Fibroblast of villous mesenchyme (primary cell): ENCODE data around the gene SVOP. TPM values are rescaled to one million over a fixed set of nuclear protein-coding genes. Genes with fewer than 3 reads are reported as not detected.
"Not testable (repeated sequence)": the region's sequence is repeated elsewhere in the genome, so short reads cannot be mapped to it uniquely, and the experiment has no call there.

Experiments
- DNase-seq: peaks from one replicate; pipeline ENCODE4 v3.0.0-alpha.2; 2010; ENCODE audit warnings: low read depth
- H3K4me3 ChIP-seq: 2 replicates; pipeline ENCODE4 v1.5.1; 2011; ENCODE audit warnings: low read depth, mild to moderate bottlenecking, low read length
- total RNA-seq: library from RNA; depleted of rRNA; stranded (reverse); fragments of >200 nt; gene quantifications from 2 replicates; pipeline ENCODE4 v1.2.3, GENCODE V29; 2012
- TF ChIP-seq, protein P1 (sequence below): IDR thresholded peaks from 2 replicates; pipeline ENCODE4 v1.5.1; 2012; ENCODE audit warnings: low read depth, mild to moderate bottlenecking, low read length; ENCODE audit not compliant: insufficient read depth

Gene SVOP
- total RNA-seq, 1 donor = not detected

DNA sequence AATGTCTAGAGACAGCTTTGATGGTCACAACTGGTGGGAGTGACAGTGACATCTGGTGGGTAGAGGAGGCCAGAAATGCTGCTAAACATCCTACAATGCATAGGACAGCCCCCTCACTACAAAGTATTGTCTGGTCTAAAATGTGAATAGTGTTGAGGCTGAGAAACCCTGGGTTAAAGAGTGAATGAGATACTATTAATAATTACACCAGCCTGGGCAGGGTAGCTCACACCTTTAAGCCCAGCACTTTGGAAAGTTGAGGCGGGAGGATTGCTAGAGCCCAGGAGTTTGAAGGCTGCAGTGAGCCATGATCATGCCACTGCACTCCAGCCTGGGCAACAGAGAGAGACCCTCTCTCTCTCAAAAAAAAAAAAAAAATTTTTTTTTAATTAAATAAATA lies 11.1 kb downstream of the SVOP start:
- no peak for DNase-seq
- H3K4me3 ChIP-seq = no peak overlapping the region
- TF ChIP-seq, protein P1, sequence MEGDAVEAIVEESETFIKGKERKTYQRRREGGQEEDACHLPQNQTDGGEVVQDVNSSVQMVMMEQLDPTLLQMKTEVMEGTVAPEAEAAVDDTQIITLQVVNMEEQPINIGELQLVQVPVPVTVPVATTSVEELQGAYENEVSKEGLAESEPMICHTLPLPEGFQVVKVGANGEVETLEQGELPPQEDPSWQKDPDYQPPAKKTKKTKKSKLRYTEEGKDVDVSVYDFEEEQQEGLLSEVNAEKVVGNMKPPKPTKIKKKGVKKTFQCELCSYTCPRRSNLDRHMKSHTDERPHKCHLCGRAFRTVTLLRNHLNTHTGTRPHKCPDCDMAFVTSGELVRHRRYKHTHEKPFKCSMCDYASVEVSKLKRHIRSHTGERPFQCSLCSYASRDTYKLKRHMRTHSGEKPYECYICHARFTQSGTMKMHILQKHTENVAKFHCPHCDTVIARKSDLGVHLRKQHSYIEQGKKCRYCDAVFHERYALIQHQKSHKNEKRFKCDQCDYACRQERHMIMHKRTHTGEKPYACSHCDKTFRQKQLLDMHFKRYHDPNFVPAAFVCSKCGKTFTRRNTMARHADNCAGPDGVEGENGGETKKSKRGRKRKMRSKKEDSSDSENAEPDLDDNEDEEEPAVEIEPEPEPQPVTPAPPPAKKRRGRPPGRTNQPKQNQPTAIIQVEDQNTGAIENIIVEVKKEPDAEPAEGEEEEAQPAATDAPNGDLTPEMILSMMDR = no peak

DNA sequence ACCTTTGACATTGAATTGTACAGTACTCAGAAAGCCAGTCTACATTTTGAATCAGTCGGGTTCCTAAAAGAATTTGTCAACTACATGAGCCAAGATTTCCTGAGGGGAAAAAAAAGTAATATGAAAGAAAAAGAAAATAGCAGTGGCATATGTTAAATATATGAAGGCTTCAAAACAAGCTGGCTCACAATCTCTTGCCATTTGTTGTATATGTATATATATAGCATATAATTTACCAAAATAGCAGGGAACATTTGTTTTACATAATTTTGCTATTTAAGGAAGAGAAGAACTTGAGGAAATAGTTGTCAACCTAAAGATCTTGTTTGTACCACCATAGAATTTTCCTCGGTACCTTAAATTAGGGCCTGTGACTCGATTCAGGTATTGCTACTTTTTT lies 16.9 kb downstream of the SVOP start:
- TF ChIP-seq, protein P1 = no peak
- DNase-seq = no peak
- no peak overlapping the region for H3K4me3 ChIP-seq

DNA sequence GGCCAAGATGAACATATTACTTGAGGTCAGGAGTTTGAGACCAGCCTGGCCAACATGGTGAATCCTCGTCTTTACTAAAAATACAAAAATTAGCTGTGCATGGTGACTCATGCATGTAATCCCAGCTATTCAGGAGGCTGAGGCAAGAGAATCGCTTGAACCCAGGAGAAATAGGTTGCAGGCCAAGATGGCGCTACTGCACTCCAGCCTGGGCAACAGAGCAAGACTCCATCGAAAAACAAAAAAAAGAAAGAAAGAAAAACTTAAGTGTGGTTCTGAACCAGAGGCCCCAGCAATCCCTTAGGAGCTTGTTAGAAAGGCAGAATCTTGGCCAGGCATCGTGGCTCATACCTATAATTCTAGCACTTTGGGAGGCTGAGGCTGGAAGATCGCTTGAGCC lies 24.5 kb downstream of the SVOP start:
- no peak for DNase-seq
- H3K4me3 ChIP-seq = no peak overlapping the region
- TF ChIP-seq, protein P1 = no peak

DNA sequence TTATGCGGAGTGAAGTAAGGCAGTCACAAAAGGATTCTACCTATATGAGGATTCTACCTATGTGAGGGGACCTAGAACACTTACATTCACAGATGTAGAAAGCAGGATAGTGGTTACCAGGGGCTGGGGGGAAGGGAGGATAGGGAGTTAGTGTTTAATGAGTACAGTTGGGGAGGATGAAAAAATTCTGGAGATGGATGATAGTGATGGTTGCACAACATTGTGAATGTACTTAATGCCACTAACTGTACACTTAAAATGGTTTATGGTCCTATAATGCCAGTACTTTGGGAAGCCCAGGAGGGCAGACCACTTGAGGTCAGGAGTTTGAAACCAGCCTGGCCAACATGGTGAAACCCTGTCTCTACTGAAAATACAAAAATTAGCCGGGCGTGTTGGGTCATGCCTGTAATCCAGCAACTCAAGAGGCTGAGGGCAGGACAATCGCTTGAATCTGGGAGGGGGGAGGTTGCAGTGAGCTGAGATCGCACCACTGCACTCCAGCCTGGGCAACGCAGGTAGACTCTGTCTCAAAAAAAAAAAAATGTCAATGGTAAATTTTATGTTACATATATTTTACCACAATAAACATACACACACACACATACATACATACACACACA lies 25.4 kb downstream of the SVOP start:
- TF ChIP-seq, protein P1 = no peak
- H3K4me3 ChIP-seq = no peak overlapping the region
- DNase-seq = no peak

DNA sequence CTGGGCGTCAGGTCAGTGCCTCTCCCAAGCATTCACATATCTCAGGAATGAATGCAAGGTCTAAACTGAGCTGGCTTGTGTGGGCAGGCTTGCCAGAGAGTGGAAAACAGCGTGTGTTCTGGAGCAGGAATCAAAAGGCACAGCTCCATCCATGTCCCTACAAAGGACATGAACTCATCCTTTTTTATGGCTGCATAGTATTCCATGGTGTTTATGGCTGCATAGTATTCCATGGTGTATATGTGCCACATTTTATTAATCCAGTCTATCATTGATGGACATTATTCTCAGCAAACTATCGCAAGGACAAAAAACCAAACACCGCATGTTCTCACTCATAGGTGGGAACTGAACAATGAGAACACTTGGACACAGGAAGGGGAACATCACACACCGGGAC lies 30.8 kb downstream of the SVOP start:
- not testable (repeated sequence) for DNase-seq, H3K4me3 ChIP-seq

DNA sequence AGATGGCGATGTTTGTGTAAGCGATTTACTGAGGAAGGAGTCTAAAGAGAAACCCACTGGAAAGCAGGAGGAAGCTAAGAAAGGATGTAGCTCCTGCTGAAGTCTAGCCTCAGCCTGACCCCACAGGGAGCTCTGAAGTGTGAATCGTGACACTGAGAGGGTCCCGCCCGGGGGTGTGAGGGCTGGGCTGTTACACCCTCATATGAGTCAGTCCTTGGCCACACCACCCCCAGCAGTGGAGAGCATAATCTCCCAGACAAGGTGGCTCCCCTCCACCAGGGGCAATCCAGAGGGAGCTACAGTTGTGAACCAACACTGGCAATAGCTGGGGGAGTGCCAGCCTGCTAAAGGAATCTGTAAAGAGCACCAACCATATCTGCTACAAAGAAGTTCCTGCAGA lies 31.5 kb downstream of the SVOP start:
- no peak overlapping the region for H3K4me3 ChIP-seq
- TF ChIP-seq, protein P1 = no peak

DNA sequence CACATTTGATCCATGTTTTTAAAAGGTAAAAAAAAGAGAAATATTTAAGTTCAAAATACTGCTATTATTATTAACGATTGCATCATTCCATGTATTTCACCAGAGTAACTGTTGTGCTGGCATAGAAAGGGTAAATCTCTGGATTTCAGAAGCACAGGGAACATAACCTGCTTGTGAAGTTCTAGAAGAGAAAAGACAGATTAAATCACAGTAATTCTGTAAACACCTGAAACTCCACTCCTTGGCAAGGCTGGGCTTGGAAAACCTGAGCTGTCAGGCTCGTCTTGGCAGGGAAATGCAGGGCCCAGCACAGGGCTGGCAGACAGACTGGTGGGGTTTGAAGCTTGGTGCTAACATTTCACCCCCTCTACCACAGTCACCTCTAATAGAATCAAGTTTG lies 35.1 kb downstream of the SVOP start:
- no peak for DNase-seq
- no peak overlapping the region for H3K4me3 ChIP-seq
- TF ChIP-seq, protein P1 = no peak

More for the DNA sequence above, 31.5 kb downstream of the SVOP start:
- DNase-seq = no peak
